Measurements from ENCODE around the gene DENND1A. TPM values are rescaled to one million over a fixed set of nuclear protein-coding genes. Genes with fewer than 3 reads are reported as not detected.
"Not testable (repeated sequence)": the region's sequence is repeated elsewhere in the genome, so short reads cannot be mapped to it uniquely, and the experiment has no call there.

Gene DENND1A
- total and polyA plus RNA-seq, 7 donors = 12.8 to 33.2 (median 19.2) TPM

- no peaks in the 10 kb centered on the region for H3K9me3 ChIP-seq
- H3K4me1 ChIP-seq = peaks cover 0 to 15% (median 6%) of the 10 kb centered on the region in 4 donors
- no peak overlapping the region for H3K4me3 ChIP-seq
- no peaks in the 10 kb centered on the region for H3K27me3 ChIP-seq
- H3K27ac ChIP-seq = no peak overlapping the region
- DNase-seq = no peak
- 78 to 92% methylated on average over 3 of the region's 3 CpGs for WGBS, 2 donors
- intact Hi-C loops (cut with DNase I) = no loop called here
- no peaks in the 10 kb centered on the region for H3K36me3 ChIP-seq
- no peak for TF ChIP-seq POLR2AphosphoS5 (IDR thresholded peaks at IDR 0.05)
- no peak for TF ChIP-seq POLR2A (IDR thresholded peaks at IDR 0.05)
- no peak for TF ChIP-seq CTCF (IDR thresholded peaks at IDR 0.05)
- TF ChIP-seq EP300 (IDR thresholded peaks at IDR 0.05) = no peak
These were observed 36.8 kb downstream of the DENND1A start for GRCh38 chr9:123893115-123893514.

- TF ChIP-seq POLR2AphosphoS5 (IDR thresholded peaks at IDR 0.05) = no peak
- no peak for TF ChIP-seq POLR2A (IDR thresholded peaks at IDR 0.05)
- TF ChIP-seq EP300 (IDR thresholded peaks at IDR 0.05) = no peak
- no peak for TF ChIP-seq CTCF (IDR thresholded peaks at IDR 0.05)
- no peak for DNase-seq
- Histone ChIP-seq H3K9me3 (no peaks in the 10 kb centered on the region), H3K4me3 (no peak overlapping the region), H3K36me3 (no peaks in the 10 kb centered on the region), H3K27me3 (no peaks in the 10 kb centered on the region), H3K27ac (no peak overlapping the region), H3K4me1 (no peaks in the 10 kb centered on the region)
- 97 to 98% methylated on average over 1 of the region's 1 CpG for WGBS, 2 donors
- intact Hi-C loops (cut with DNase I) = no loop called here
These were observed 42.1 kb downstream of the DENND1A start for GRCh38 chr9:123887837-123888236.

- H3K4me1 ChIP-seq; H3K27ac ChIP-seq; DNase-seq; intact Hi-C loops (cut with DNase I); H3K4me3 ChIP-seq; H3K36me3 ChIP-seq; H3K9me3 ChIP-seq; H3K27me3 ChIP-seq: not testable (repeated sequence)
- 89 to 95% methylated on average over 6 of the region's 6 CpGs for WGBS, 2 donors
These were observed 44.1 kb downstream of the DENND1A start for GRCh38 chr9:123885834-123886233.

- H3K36me3 ChIP-seq = no peaks in the 10 kb centered on the region
- WGBS, 2 donors = 96 to 98% methylated on average over 1 of the region's 1 CpG
- no peak for TF ChIP-seq EP300 (IDR thresholded peaks at IDR 0.05)
- no peak for TF ChIP-seq POLR2A (IDR thresholded peaks at IDR 0.05)
- H3K27me3 ChIP-seq = no peaks in the 10 kb centered on the region
- intact Hi-C loops (cut with DNase I) = no loop called here
- DNase-seq = no peak
- H3K4me1 ChIP-seq = no peaks in the 10 kb centered on the region
- H3K4me3 ChIP-seq = no peak overlapping the region
- no peaks in the 10 kb centered on the region for H3K9me3 ChIP-seq
- no peak overlapping the region for H3K27ac ChIP-seq
These were observed 46.3 kb downstream of the DENND1A start for GRCh38 chr9:123883634-123884033.

- intact Hi-C loops (cut with DNase I) = no loop called here
- no peak for DNase-seq
- H3K36me3 ChIP-seq = peaks cover 0 to 13% (median 4%) of the 10 kb centered on the region in 4 donors
- H3K4me1 ChIP-seq = no peaks in the 10 kb centered on the region
- no peak overlapping the region for H3K27ac ChIP-seq
- H3K9me3 ChIP-seq = no peaks in the 10 kb centered on the region
- 85 to 92% methylated on average over 4 of the region's 4 CpGs for WGBS, 2 donors
- no peak overlapping the region for H3K4me3 ChIP-seq
- H3K27me3 ChIP-seq = no peaks in the 10 kb centered on the region
- no peak for TF ChIP-seq EP300 (IDR thresholded peaks at IDR 0.05)
- no peak for TF ChIP-seq CTCF (IDR thresholded peaks at IDR 0.05)
- no peak for TF ChIP-seq POLR2A (IDR thresholded peaks at IDR 0.05)
- TF ChIP-seq POLR2AphosphoS5 (IDR thresholded peaks at IDR 0.05) = no peak
These were observed 48.3 kb downstream of the DENND1A start for GRCh38 chr9:123881604-123882003.

- 77 to 94% methylated on average over 3 of the region's 3 CpGs for WGBS, 2 donors
These were observed 49.5 kb downstream of the DENND1A start for GRCh38 chr9:123880420-123880819.

More at GRCh38 chr9:123880420-123880819, 49.5 kb downstream of the DENND1A start:
- no peaks in the 10 kb centered on the region for H3K9me3 ChIP-seq
- intact Hi-C loops (cut with DNase I) = no loop called here
- no peaks in the 10 kb centered on the region for H3K27me3 ChIP-seq
- no peak for TF ChIP-seq EP300 (IDR thresholded peaks at IDR 0.05)
- TF ChIP-seq POLR2AphosphoS5 (IDR thresholded peaks at IDR 0.05) = no peak
- no peak for TF ChIP-seq POLR2A (IDR thresholded peaks at IDR 0.05)
- no peak for TF ChIP-seq CTCF (IDR thresholded peaks at IDR 0.05)
- H3K36me3 ChIP-seq = peaks cover 0 to 24% (median 4%) of the 10 kb centered on the region in 4 donors
- no peak for DNase-seq
- no peak overlapping the region for H3K4me3 ChIP-seq
- H3K27ac ChIP-seq = no peak overlapping the region
- no peaks in the 10 kb centered on the region for H3K4me1 ChIP-seq
